SJSA1 (cell line): ENCODE data around the gene DAB2IP. TPM values are rescaled to one million over a fixed set of nuclear protein-coding genes. Genes with fewer than 3 reads are reported as not detected.
A peak's percentile ranks its signal among the peaks of the same experiment; 100 is the strongest.

ENCODE experiments used
- DNase-seq, 2 experiments: peaks; one replicate each; pipeline ENCODE4 v3.0.0-alpha.2; 2015 to 2020; ENCODE audit warnings: low spot score in 2 of 2, low read depth in 1 of 2
- H3K27ac ChIP-seq: fragments of 250-450 bp; sonication (Bioruptor Pico); 2 replicates; pipeline ENCODE4 v1.5.1; 2020; ENCODE audit warnings: mild to moderate bottlenecking, moderate library complexity
- H3K27me3 ChIP-seq: fragments of 250-450 bp; sonication (Bioruptor Pico); replicated peaks from 2 replicates; pipeline ENCODE4 v1.5.1; 2020; ENCODE audit warnings: mild to moderate bottlenecking, moderate library complexity
- H3K36me3 ChIP-seq: fragments of 250-450 bp; sonication (Bioruptor Pico); 2 replicates; pipeline ENCODE4 v1.5.1; 2020; ENCODE audit warnings: mild to moderate bottlenecking
- H3K4me1 ChIP-seq: fragments of 250-450 bp; sonication (Bioruptor Pico); replicated peaks from 2 replicates; pipeline ENCODE4 v1.6.1; 2021; ENCODE audit warnings: mild to moderate bottlenecking
- H3K4me3 ChIP-seq: fragments of 250-450 bp; sonication (Bioruptor Pico); 2 replicates; pipeline ENCODE4 v1.5.1; 2020; ENCODE audit warnings: mild to moderate bottlenecking
- H3K9me3 ChIP-seq: fragments of 250-450 bp; sonication (Bioruptor Pico); replicated peaks from 2 replicates; pipeline ENCODE4 v1.5.1; 2020; ENCODE audit warnings: mild to moderate bottlenecking
- total RNA-seq: library from RNA; depleted of rRNA; stranded (reverse); fragments of >200 nt; shearing (Covaris generic); gene quantifications from 2 replicates; pipeline ENCODE4 v1.2.3, GENCODE V29; 2014

The DAB2IP gene
- total RNA-seq, 1 experiment from 2014 or later, result 2.8 TPM

GRCh38 chr9:121818841-121819427 lies 167.5 kb downstream of the DAB2IP start:
- Histone ChIP-seq H3K9me3 (no peaks in the 10 kb centered on the region), H3K4me1 (no peaks in the 10 kb centered on the region), H3K4me3 (no peak overlapping the region), H3K36me3 (no peaks in the 10 kb centered on the region), H3K27me3 (no peaks in the 10 kb centered on the region), H3K27ac (no peak overlapping the region)
- DNase-seq, result no peak

- H3K4me3 ChIP-seq, result no peak overlapping the region
- H3K27ac ChIP-seq, result no peak overlapping the region
- no peaks in the 10 kb centered on the region for H3K4me1 ChIP-seq
- no peaks in the 10 kb centered on the region for H3K27me3 ChIP-seq
- no peaks in the 10 kb centered on the region for H3K9me3 ChIP-seq
- no peak for DNase-seq
- H3K36me3 ChIP-seq, result no peaks in the 10 kb centered on the region
Measured at GRCh38 chr9:121819428-121820231, 168.2 kb downstream of the DAB2IP start.

- DNase-seq, result no peak
- H3K36me3 ChIP-seq, result no peaks in the 10 kb centered on the region
- no peaks in the 10 kb centered on the region for H3K27me3 ChIP-seq
- no peaks in the 10 kb centered on the region for H3K9me3 ChIP-seq
- no peak overlapping the region for H3K4me3 ChIP-seq
- no peaks in the 10 kb centered on the region for H3K4me1 ChIP-seq
- H3K27ac ChIP-seq, result no peak overlapping the region
Measured at GRCh38 chr9:121820286-121821005, 169.0 kb downstream of the DAB2IP start.

- Histone ChIP-seq H3K36me3 (no peaks in the 10 kb centered on the region), H3K4me1 (no peaks in the 10 kb centered on the region), H3K27ac (no peak overlapping the region), H3K9me3 (no peaks in the 10 kb centered on the region), H3K27me3 (no peaks in the 10 kb centered on the region), H3K4me3 (no peak overlapping the region)
- DNase-seq, result no peak
Measured at GRCh38 chr9:121821326-121821725, 169.9 kb downstream of the DAB2IP start.

GRCh38 chr9:121822093-121823085 lies 171.0 kb downstream of the DAB2IP start:
- H3K4me1 ChIP-seq, result no peaks in the 10 kb centered on the region
- H3K27me3 ChIP-seq, result no peaks in the 10 kb centered on the region
- no peaks in the 10 kb centered on the region for H3K36me3 ChIP-seq
- H3K27ac ChIP-seq, result no peak overlapping the region
- no peaks in the 10 kb centered on the region for H3K9me3 ChIP-seq
- H3K4me3 ChIP-seq, result no peak overlapping the region
- no peak for DNase-seq

GRCh38 chr9:121823451-121824169 lies 172.2 kb downstream of the DAB2IP start:
- no peak overlapping the region for H3K4me3 ChIP-seq
- no peaks in the 10 kb centered on the region for H3K36me3 ChIP-seq
- DNase-seq, result no peak
- no peaks in the 10 kb centered on the region for H3K27me3 ChIP-seq
- H3K4me1 ChIP-seq, result no peaks in the 10 kb centered on the region
- H3K27ac ChIP-seq, result no peak overlapping the region
- H3K9me3 ChIP-seq, result no peaks in the 10 kb centered on the region

DNA sequence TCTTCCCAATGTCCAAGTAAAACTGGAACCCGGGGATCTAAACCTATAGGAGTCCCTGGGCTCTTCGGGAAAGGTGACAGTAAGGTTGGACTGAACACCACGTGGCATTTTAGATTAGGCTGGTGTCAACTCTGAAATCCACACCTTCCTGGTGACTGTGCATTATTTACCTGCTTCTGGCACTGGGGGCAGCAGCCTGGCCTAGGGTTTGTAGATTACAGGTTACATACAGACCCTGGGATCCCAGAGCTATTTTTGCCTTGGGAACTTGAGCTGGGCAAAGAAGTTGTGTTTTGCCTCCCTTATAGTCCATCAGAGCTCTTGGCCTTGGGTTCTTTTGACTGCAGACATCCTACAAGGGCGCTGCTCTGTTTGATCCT lies 173.2 kb downstream of the DAB2IP start:
- no peak overlapping the region for H3K27ac ChIP-seq
- no peaks in the 10 kb centered on the region for H3K4me1 ChIP-seq
- H3K27me3 ChIP-seq, result no peaks in the 10 kb centered on the region
- H3K4me3 ChIP-seq, result no peak overlapping the region
- no peak for DNase-seq
- no peaks in the 10 kb centered on the region for H3K36me3 ChIP-seq
- no peaks in the 10 kb centered on the region for H3K9me3 ChIP-seq

GRCh38 chr9:121825031-121825691 lies 173.7 kb downstream of the DAB2IP start:
- Histone ChIP-seq H3K36me3 (no peaks in the 10 kb centered on the region), H3K4me3 (no peak overlapping the region), H3K27ac (no peak overlapping the region), H3K27me3 (no peaks in the 10 kb centered on the region), H3K9me3 (no peaks in the 10 kb centered on the region), H3K4me1 (no peaks in the 10 kb centered on the region)
- peak in 1 of 2 experiments; percentile 16 for DNase-seq

GRCh38 chr9:121826711-121827110 lies 175.3 kb downstream of the DAB2IP start:
- H3K27me3 ChIP-seq, result no peaks in the 10 kb centered on the region
- no peak overlapping the region for H3K4me3 ChIP-seq

GRCh38 chr9:121827251-121827967 lies 176.0 kb downstream of the DAB2IP start:
- Histone ChIP-seq H3K4me3 (no peak overlapping the region), H3K27me3 (no peaks in the 10 kb centered on the region)

More at GRCh38 chr9:121826711-121827110, 175.3 kb downstream of the DAB2IP start:
- no peaks in the 10 kb centered on the region for H3K9me3 ChIP-seq
- no peaks in the 10 kb centered on the region for H3K4me1 ChIP-seq
- no peak overlapping the region for H3K27ac ChIP-seq
- DNase-seq, result peak in 1 of 2 experiments; percentile 22
- no peaks in the 10 kb centered on the region for H3K36me3 ChIP-seq

GRCh38 chr9:121830441-121831140 lies 179.2 kb downstream of the DAB2IP start:
- no peaks in the 10 kb centered on the region for H3K27me3 ChIP-seq
- peak in 1 of 2 experiments; percentile 23 for DNase-seq
- no peaks in the 10 kb centered on the region for H3K9me3 ChIP-seq
- H3K4me1 ChIP-seq, result no peaks in the 10 kb centered on the region
- H3K27ac ChIP-seq, result no peak overlapping the region
- no peaks in the 10 kb centered on the region for H3K36me3 ChIP-seq
- H3K4me3 ChIP-seq, result no peak overlapping the region

More at GRCh38 chr9:121827251-121827967, 176.0 kb downstream of the DAB2IP start:
- Histone ChIP-seq H3K27ac (no peak overlapping the region), H3K36me3 (no peaks in the 10 kb centered on the region), H3K9me3 (no peaks in the 10 kb centered on the region), H3K4me1 (no peaks in the 10 kb centered on the region)
- DNase-seq, result peak in 1 of 2 experiments; percentile 25
